ENCODE results near the gene SYT8.

GRCh38 chr11:1868056-1868635 lies 33.4 kb downstream of the SYT8 start:
- TF ChIP-seq, protein P1, sequence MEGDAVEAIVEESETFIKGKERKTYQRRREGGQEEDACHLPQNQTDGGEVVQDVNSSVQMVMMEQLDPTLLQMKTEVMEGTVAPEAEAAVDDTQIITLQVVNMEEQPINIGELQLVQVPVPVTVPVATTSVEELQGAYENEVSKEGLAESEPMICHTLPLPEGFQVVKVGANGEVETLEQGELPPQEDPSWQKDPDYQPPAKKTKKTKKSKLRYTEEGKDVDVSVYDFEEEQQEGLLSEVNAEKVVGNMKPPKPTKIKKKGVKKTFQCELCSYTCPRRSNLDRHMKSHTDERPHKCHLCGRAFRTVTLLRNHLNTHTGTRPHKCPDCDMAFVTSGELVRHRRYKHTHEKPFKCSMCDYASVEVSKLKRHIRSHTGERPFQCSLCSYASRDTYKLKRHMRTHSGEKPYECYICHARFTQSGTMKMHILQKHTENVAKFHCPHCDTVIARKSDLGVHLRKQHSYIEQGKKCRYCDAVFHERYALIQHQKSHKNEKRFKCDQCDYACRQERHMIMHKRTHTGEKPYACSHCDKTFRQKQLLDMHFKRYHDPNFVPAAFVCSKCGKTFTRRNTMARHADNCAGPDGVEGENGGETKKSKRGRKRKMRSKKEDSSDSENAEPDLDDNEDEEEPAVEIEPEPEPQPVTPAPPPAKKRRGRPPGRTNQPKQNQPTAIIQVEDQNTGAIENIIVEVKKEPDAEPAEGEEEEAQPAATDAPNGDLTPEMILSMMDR (IDR thresholded peaks at IDR 0.05) = no peak
- no peak for TF ChIP-seq EZH2 (IDR thresholded peaks at IDR 0.05; ENCODE audit: borderline replicate concordance, insufficient read depth, low read depth, low read length, poor library complexity, severe bottlenecking)

Measured in B cell (primary cell).